Medulla oblongata (tissue), 1 donor: Measurements from ENCODE around the gene EPHB1.

Experiments
- DNase-seq: peaks from one replicate; pipeline ENCODE4 v3.0.0-alpha.2; 2015; ENCODE audit errors: extremely low spot score

The EPHB1 gene

DNA sequence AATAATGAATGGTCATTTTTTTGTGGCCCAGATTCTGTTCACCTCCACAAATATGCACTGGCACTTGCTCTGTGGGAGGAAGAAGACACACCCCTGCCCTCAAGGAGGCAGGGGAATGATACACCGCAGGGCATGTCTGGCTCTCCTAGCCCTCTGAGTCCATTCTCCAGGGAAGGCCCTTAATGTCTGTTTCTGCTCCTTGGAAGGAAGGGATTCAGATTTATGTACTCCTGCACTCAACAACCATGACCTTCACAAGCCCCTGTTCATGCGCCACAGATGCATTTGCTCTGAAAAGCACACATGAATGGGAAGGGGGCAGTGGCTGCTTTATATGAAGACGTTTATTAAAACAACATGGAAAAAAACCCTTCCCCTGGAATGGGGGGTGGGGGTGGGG, 333.8 kb downstream of the EPHB1 start:
- no peak for DNase-seq

DNA sequence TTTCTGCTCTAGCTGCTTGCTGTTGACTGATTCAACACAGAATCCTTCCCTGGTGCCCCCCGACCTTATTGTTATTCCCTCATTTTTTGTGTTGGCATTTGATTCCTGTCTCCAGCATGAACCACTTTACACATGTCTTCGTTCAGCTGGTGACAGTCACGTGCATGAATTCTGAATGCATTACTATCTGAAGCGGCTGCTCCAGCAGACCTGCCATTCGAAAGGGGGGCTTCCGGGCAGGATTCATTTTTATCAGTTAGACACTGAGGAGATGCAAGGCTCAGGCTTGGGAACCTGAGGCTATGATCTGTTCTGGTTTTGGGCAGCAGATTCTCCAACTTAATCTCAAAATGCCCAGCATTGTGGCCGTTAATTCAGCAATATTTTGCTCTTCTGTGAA, 336.2 kb downstream of the EPHB1 start:
- no peak for DNase-seq

DNA sequence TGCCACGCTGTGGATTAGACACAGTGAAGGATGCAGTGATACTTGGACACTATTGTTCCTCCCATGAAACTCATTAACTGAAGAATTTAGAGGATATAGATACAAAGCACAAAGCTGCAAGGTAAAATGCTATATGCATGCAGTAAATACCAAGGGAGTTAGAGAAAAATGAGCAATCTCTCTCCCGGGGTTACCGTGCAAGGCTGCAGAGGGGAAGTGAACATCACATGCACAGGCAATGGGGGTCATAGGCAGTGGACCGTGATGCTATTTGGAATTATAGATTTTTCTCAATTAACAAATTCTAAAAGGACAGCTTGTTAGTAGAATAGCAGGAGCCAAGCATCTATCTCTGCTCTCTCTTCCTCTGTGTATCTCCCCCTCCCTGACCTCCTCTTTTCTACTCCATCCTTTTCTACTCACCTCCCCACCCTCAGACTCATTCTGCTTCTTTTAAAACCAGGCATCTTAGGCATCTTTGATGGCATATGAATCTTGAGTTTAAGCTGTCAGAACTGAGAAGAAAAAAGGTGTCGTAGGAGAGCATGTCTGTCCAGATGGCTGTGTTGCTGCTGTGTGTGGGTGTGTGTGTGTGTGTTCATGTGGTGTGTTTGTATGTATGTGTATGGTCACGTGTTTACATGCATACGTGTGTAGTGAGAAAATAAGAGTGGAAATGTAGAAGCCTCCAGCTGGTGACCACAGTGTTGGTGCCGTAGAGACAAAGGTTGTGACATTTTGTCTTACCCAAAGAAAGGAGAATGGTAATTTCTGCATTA, 339.0 kb downstream of the EPHB1 start:
- no peak for DNase-seq

DNA sequence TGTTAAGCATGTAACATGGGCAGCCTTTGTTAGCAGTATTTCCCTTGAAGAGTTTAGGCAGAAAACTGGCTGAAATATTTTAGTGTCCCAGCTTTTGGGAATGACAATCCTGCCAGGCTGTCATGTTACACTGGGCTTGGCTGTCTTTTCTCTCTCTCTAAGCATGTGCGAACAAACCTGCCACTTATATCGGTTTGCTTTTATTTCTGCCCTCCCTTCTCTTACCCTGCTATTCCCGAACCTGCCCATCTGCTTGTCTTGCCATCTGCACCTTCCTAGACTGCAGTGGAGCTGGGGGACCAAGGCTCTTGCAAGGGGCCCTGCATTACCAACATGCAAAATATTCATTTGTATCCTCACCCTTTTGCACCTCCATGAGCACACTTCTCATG, 339.6 kb downstream of the EPHB1 start:
- no peak for DNase-seq

DNA sequence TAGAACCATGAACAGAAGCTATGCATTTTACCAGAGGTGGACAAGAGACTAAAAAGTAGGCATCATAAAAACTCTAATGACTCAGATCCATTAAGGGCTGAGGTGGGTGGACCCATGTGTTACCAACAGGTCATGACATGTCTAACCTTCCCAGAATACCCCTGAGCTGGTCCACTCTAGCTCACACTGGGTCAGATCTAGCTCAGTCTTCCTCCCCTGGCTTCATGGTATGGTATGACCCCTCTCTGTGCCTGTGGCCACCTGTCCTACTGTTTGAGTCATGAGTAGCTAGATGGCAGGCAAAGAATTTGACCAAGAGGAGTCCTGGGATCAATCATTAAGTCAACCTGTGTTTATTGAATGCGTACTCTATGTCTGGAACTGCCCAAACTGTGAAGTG, 340.4 kb downstream of the EPHB1 start:
- no peak for DNase-seq

DNA sequence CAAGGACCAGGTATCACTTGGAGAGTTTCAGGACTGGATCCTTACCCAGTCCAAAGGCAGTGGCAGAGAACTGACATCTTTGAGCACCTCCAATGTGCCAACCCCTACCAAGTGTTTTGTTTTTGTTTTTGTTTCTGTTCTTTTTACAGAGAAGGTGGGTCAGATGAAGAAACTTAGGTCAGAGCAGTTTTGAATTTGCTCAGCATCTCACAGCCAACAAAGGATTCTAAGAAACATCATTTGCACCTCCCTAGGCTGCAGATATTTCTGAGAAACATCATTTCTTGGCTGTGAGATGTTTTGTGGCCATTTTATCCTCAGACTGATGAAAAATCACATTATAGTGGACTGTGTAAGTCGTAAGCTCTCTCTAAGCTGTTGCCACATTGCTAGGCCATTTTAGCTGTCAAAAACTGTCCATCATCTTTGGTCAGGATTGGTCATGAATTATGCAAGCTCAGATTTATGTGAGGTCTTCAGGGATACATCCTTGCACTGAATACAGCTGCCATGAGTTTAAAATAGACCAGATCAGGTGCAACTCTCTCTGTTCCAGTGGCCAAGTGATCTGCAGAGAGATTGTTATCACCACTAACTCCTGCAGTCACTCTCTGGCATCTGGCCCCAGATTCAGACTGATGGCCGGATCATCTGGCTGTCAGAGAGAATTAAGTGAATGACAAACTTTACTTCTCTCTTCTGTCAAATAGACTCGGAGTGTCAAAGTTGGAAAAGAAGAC, 341.5 kb downstream of the EPHB1 start:
- DNase-seq = no peak

DNA sequence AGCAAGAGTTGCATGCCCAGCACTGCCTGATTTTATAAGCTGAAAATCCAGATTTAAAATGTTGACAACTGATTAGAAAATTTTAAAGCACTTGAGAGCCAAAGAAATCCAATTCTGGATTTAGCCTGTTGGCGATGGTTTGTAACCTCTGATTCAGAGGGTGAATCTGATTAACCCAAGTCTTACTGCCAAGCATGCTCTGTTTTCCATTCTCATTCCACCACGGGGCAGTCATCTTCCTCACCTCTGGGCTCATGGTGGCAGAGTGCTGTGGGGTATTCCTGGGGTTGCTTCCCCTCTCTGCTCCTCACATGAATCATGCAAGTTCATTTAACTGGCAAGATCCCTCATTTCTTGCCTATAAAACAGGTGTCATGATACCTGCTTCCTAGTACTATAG, 342.2 kb downstream of the EPHB1 start:
- DNase-seq = no peak

DNA sequence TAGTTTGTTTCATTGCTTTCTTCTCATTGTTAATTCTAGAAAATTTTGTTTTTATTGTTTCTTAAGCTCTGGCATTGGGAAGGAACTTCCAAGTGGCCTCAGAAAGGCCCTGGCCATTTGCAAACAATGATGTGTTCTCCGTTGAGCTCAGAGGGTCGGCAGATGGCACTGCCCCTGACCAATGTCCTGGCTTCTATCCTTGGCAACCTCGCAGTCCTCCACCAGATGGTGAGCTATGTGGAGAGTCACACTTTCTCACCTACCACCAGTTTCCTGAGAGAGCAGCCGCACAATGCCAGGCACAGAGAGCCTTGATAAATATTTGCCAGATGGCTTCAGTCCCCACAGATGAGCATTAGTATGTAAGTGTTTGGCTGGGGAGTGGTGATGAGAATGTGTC, 343.7 kb downstream of the EPHB1 start:
- DNase-seq = no peak

DNA sequence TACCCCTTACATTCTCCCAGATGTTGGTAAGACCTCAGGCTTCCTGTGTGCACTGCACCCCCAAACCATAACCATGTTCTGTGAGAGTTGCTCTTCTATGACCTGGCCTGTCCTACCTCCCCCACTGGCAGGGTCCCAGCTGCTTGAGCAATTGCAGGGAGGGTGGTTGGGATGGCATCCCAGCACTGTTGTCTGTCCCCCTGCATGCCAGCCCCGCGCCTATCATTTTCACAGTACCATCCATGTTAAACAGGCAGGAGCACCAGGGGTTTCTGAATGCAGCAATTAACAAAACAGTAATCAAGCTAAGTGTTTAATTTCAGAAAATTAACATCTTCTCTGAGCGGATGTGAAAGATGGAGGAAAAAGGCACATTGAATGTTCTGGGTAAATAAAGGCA, 345.5 kb downstream of the EPHB1 start:
- no peak for DNase-seq

DNA sequence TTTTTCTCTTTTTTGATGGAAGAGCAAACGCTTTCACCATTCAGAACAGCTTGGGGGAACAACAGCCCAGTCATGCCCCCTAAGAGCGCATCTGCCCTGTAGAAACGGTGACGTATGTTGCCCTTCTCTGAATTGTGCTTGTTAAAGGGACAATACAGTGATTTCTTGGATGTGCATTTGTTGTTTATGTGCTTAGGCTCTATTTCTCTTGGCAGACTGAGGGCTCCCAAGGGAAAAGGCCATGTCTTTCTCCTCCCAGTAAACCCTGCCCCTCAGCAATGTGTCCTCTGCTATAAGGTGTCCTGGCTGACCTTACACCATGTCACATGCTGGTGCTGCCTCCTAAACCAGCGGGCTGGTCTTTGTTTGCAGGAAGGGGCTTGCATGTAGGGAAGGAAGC, 346.1 kb downstream of the EPHB1 start:
- peak; percentile 77 for DNase-seq

DNA sequence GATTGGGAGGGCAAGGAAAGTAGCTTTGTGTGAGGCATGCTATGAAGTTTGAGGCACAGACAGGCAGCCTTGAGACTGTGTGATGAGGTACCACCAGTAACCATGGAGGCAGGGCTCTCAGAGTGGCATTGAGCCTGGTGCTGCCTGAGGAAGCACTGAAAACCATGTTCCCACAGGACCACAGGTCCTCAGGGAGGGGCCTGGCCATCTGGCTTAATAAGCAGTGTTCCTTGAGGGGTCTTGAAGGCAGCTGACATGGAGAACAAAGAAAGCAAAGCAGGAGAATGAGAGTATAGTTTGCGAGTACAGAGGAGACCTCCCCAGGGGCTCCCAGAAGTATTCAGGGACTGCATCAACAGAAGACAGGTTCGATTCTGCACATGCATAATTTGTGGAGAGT, 346.6 kb downstream of the EPHB1 start:
- DNase-seq = no peak

DNA sequence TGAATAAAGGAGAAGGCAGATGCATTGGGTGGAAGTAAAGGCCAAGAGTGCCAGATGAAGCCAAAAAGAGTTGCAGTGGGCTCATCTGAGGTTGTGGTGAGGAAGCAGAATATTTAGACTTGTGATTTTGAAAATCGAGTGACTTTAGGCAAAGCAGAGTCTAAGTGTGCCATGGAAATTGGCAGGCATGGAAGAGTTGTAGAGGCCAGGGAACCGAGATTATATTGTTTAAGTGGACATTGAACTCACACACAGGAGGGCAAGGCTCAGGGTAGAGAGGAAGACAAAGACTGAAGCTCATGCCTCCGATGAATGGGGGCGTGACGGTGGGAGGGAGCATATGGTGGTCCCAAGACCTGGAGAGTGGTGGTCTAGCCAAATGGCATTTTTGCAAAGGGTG, 347.5 kb downstream of the EPHB1 start:
- no peak for DNase-seq

DNA sequence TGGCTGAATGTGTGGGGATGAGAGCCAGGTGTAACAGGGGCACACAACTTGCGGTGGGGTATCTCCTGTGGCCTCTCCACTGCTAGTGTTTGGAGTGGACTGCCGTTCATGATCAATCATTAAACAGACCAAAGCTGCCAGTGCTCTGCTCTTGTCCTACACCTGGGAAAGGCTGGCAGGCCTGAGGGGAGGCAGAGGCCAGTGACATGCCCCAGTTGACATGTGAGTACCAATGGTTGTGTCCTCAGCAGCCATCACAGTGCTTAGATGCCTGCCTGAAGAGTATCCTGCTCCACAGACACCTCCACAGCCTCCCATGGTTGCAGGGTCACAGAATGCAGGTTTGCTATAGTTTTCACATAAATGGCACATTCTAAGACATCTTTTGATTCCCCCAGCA, 348.4 kb downstream of the EPHB1 start:
- no peak for DNase-seq

DNA sequence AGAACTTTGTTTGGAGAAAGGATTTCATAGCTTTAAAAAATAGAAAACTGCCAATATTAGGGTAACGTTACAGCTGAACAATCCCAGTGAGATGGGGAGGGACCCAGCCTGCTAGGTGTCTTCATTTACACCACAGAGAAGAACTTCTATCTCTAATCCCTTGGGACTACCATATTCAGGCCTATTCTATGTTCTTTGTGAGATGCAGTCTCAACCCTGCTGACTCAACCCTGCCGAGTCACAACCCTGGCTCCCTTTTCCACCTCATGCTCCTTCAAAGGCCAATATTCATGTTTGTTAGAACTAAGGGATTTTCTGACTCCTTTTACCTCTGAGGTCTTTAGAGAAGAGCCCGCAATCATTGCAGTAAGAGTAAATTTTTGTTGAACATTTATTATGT, 350.5 kb downstream of the EPHB1 start:
- DNase-seq = no peak

DNA sequence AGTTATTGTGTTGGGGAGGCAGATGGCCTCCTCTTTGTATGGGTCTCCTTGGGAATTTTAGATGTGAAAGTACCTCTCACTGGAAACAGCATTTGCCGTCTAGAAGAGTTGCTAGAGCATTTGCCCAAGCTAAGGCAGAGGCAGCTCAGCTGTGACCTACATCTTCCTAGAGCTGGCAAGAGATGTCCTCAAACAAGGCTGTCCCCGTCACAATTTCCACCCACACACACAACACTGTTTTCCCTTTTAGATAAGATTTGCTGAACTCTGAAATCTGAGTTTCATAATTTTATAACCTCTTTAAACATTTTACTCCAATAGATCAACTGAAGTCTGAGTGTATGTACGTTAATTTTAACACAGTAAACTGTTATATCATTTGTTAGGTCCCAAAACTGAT, 352.6 kb downstream of the EPHB1 start:
- DNase-seq = no peak

DNA sequence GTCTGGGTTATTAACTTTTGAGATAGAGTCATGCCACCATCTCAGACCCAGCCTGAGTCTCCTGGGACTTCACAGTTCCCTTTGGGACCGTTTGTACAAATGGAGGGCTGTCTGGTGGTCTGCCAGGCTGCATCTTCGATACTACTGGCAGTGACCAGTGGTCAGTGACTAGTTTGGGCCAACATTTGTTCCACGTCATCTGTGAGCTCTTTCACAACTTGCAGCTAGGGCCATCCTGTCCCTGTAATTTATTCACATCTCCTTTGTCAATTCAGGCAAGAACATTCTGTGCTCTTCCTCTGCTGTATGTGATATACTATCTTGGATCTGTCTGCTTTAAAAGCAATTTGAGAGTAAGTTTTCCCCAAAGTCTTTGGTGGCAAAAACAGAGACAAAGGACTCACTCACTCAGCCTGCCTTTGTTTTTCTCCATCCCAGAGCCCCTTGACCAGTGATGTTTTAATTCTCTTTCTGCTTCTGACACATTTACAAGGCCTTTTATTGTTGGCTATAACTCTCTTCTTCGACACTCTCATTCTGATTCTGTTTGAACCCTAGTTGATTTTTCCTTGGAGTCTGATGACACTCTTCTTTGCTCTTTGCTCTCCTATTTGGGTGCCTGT, 353.4 kb downstream of the EPHB1 start:
- no peak for DNase-seq

DNA sequence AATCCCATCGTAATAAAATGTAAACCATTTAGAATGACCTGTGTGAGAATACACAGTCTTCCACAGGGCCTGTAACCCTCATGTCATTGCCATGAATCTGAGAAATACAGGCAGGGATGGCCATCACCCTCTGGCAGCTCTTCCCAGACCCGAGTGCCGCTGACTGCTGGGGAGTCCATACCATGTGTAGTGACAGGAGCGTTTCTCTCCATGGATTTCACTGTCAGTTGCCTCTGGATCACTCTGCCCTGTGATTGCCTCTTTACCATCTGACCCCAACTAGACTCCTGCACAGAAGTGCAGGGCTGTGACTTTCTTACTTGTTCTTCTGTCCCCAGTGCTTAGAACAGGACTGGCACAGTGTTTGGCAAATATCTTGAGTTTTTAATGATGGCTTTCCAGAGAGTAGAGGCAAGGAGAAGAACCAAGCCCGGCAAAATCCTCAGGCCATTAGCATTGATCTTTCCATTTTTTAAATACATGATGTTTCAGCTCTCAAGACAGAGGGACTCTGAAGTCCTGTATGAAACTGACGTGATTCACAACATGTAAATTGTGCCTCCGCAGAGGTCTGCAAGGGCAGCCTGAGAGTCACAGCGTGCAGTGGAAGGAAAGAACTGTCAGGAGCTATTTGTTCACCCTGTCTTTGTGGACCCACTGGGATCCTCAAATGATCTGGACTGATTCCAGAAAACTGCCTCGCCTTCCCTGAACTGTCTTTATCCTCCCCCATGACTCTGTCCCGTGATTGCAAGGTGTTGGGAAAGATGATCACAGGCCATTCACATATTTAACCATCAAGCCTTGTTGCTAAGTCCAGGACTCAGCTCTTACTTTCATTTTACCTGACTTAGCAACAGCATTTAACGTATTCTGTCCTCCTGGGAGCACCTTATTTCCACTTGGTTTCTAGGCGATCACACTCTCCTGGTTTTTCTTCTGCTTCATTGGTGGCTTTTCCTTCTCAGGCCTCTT, 354.9 kb downstream of the EPHB1 start:
- DNase-seq = no peak

DNA sequence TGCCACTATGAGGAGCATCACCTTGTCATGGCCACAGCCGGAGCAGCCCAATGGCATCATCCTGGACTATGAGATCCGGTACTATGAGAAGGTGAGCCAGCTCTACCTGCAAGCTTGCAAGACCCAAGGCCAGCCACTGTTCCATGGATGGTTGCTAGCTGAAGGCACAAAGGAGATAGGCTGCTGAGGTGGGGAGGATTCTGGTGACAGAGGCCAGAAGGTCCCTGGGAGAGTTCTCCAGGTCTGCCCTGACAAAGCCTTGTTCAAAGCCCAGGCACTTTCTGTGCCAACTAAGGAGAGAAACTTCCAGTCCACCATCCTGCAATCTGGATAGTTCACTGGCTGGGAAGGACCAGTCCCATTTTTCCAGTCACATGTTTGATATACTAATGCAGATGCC, 359.1 kb downstream of the EPHB1 start:
- no peak for DNase-seq

DNA sequence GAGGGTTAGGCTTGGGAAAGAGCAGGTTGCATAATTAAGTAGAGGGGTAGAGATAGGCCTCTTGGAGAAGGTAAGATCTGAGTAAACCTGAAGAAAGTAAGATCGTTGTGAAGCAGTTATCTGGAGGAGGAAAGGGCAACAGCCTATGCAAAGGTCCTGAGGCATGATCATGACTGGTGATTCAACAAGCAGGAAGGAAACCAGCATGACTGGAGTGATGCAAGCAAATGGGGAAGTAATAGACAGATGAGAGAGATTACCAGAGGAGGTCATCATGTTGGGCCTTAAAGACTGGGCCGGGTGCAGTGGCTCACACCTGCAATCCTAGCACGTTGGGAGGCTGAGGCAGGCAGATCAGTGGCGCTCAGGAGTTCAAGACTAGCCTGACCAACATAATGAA, 360.2 kb downstream of the EPHB1 start:
- no peak for DNase-seq

DNA sequence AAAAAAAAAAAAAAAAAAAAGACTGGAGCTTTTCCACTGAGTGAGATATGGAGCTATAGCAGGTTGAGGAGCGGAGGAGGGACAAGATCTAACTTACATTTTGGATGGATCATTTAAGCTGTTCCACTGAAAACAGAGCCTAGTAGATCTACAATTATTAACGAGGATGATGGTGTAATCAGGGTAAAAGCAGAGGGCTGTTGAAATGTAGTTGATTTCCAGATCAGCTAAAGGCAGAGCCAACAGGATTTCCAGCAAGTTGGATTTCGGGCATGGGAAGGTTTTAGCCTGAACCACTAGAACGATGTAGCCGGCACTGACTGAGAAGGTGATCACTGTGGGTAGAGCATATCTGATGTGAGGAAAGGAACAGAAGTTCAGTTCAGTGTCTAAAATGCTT, 360.7 kb downstream of the EPHB1 start:
- no peak for DNase-seq

DNA sequence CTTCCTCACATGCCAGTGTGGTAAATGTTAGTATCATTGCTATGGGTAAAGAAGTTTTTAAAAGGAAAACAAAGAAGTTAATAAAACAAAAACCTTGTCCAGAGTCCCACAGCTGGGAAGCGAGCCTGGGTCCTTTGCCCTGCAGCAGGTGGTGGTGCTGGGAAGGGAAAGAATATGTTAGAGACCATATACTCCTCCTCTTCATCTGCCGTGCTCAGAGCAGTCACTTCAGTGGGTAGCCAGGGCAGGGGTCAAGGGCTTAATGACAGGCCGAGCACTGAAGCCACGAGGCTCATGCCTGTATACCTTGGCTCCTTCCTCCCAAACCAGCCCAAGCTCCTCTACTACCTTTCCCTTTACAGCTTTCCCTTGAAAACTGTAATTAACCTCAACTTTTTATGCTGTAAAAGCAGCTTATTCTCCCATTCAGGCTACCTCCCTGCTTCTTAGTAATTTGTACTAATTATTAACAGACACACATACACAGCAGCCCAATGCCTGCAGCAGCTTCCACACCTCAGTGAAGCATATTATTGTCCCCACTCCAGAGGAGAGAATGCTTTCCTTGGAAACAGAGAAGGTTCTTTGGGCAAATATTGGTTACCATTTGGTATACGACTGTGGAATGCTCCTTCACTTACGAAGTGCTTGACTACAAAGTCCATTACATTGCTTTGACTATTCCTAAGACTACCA, 362.1 kb downstream of the EPHB1 start:
- DNase-seq = no peak
